Medulla oblongata (tissue), 1 donor: Measurements from ENCODE around the gene EIF2A.
"Not testable (repeated sequence)": the region's sequence is repeated elsewhere in the genome, so short reads cannot be mapped to it uniquely, and the experiment has no call there.

Experiments used
- DNase-seq: peaks from one replicate; pipeline ENCODE4 v3.0.0-alpha.2; 2015; ENCODE audit errors: extremely low spot score

Gene EIF2A

DNA sequence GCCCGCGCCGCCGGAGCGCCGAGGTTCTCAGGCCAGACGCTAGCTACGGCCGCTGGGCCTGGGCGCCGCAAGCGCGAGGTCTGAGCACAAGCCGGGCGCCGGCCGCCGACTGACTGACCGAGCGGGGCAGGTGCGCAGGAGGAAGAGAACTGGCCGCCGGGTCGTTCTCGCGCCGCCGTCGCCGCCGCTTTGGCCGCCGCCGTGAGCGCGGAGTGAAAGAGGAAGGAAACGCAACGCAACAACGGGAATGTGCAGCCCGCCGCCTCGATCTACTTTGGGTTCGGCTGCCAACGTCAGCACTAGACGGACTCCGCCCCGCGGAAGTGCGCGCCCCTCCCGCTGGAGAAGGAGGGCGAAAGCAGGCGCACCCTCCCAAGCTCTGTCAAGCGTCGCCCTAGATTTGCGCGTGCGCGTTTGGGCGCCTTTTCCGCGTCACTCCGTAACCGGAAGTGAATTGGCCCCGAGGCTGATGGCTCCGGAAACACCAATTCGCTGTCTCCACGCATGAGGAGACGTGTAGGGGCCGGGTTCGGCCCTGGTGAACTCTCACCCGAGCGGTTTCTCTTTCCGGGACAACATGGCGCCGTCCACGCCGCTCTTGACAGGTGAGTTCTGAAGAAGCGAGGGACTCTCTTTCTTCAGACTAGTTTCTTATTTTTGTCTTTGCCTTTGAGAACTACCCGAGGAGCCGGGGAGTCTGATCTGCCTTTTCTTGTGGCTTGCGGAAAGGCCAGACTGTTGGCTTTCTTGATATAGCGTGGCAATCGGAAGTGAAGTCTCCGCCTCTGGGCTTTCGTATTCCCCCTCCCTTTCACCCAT is at the start of gene EIF2A, which contains the start of gene SERP1:
TSS of gene EIF2A (plus strand) at position 562 of the 819 bp plus-strand sequence. CDS start at position 578, 16 bp downstream.
TSS of gene SERP1 (minus strand) at position 271 of the 819 bp plus-strand sequence. CDS start 361 bp downstream, outside the sequence.
- peak; percentile 100 for DNase-seq

DNA sequence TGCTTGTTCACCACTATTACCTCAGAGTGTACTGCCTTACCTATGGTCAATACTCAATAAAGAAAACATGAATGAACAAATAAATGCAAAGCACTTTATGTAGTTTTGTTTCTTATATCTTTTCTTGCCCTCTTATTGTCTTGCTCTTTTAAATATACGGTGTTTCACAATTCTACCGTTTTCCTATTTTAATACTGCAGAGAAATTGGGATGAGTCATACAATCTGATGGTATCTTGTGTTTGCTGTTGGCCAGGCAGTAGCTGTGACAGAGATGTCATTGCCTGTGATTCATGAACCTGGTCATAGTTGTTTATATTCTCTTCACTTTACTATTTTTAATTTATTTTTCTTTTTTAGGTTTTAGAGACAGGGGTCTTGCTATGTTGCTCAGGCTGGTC is 48.6 kb upstream of the EIF2A start:
- DNase-seq: no peak

DNA sequence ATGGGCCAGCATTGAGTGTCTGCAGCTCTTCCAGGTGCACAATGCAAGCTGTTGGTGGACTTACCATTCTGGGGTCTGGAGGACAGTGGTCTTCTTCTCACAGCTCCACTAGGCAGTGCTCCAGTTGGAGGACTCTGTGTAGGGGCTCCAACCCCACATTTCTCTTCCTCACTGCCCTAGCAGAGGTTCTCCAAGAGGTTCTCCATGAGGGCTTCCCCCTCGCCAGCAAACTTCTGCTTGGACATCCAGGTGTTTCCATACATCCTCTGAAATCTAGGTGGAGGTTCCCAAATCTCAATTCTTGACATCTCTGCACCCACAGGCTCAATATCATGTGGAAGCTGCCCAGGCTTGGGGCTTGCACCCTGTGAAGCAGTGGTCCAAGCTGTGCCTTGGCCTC is 45.6 kb upstream of the EIF2A start:
- not testable (repeated sequence) for DNase-seq

DNA sequence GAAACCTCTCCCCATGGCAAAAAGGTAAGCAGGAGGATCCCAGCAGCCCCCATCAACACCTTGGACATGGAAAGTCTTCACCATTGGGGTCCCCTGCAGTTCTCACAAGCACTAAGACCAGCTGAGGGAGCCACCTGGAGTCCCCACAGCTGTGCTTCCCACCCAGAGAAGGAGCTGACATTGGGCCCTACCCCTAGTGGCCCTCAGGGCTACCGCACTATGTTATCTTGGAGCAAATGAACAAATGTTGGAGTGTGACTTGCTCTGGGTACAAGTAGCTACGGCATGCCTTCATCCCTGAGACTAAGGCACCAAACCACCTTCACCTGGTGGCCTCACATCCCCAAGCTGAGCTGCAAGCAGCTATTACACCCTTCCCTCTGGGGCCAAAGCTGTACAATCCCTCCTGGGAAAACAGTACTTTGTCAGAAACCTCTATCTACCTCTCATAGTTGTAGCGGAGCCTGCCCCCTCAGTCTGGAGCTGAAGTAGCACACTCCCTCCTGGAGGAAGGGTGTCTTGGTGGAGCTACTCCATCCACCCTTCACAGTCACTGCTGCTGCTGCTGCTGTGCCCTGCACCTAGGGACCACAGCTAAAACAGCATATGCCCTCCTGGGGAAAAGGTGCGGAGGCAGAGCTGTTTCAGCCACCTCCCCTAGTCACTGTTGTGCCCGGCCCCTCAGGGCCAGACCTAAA is 43.0 kb upstream of the EIF2A start:
- DNase-seq: no peak

GRCh38 chr3:150504483-150504882 is 42.1 kb upstream of the EIF2A start:
- DNase-seq: no peak

DNA sequence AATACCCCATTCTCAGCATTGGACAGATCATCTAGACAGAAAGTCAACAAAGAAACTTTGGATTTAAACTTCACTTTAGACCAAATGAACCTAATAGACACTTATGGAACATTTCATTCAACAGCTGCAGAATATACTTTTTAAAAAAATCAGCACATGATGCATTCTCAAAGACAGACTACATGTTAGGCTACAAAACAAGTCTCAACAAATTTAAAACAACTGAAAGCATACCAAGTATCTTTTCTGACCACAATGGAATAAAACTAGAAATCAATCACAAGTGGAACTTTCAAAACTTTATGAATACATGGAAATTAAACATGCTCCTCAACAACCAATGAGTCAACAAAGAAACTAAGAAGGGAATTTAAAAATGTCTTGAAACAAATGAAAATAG is 38.2 kb upstream of the EIF2A start:
- DNase-seq: no peak

DNA sequence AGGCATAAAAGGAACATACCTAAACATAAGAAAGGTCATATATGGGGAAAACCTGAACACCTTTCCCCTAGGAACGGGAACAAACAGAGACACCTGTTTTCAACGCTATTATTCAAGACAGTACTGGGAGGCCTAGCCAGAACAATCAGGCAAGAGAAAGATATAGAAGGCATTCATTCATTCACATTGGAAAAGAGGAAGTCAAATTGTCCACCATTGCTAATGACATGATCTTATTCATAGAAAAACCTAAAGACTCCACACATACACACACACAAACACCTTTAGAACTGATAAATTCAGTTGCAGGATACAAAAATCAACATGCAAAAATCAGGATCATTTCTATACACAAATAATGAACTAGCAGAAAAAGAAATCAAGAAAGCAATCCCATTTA is 36.8 kb upstream of the EIF2A start:
- no peak for DNase-seq

- DNase-seq: no peak
Observed at GRCh38 chr3:150511122-150511821, 35.3 kb upstream of the EIF2A start.

GRCh38 chr3:150515210-150515609 is 31.4 kb upstream of the EIF2A start:
- DNase-seq: no peak

GRCh38 chr3:150519026-150519425 is 27.6 kb upstream of the EIF2A start:
- DNase-seq: no peak

DNA sequence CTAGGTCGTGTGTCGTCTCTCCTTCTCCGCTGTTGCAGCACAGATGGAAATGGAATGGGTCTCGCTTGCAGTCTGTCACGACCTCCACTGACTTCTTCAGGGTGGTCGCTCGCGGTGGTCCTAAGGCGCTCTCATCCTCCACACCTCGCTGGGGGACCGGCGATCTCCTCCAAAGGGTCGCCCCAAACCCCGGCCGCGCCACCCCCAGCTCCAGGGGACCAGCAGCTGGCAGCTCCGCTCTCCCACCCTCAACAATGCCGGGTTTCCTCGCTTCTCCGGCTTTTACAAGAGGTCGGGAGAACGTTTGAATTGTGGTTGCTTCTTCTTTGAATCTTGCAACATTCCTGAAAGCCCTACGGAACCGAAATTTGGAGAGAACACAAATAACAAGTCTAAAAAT is 26.2 kb upstream of the EIF2A start:
- peak; percentile 21 for DNase-seq

DNA sequence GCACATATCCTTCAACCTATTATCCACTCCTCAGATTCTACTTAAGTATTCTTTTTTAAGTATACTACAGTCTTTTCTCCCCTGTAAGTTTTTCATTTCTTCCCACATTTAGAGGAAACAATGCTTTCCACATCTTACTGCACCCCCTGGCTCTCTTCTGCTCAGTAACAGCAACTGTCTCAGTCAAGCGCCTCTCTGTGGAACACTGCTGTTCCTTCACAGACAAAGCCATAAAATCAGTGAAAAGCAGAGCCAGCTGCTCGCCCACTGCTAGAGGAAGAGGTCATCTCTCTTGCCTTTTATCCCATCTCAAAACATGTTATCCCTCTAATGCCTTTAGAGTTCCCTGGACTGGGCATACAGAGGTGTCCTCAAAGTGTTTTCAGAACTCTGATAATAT is 25.1 kb upstream of the EIF2A start:
- peak; percentile 50 for DNase-seq

DNA sequence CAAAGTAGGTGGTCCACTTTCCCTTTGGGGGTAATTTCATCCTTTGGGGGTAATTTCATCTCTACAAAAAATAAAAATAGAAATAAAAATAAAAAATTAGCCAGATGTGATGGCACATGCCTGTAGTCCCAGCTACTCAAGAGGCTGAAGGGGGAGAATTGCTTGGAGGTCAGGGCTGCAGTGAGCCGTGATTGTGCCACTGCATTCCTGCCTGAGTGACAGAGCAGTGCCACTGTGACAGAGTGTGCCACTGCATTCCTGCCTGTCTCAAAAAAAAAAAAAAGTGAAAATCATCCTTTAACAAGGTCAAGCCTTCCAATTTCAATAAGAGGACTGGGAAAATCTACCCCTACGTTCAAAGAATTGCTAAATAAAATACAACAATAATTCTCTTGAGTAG is 23.0 kb upstream of the EIF2A start:
- DNase-seq: no peak

DNA sequence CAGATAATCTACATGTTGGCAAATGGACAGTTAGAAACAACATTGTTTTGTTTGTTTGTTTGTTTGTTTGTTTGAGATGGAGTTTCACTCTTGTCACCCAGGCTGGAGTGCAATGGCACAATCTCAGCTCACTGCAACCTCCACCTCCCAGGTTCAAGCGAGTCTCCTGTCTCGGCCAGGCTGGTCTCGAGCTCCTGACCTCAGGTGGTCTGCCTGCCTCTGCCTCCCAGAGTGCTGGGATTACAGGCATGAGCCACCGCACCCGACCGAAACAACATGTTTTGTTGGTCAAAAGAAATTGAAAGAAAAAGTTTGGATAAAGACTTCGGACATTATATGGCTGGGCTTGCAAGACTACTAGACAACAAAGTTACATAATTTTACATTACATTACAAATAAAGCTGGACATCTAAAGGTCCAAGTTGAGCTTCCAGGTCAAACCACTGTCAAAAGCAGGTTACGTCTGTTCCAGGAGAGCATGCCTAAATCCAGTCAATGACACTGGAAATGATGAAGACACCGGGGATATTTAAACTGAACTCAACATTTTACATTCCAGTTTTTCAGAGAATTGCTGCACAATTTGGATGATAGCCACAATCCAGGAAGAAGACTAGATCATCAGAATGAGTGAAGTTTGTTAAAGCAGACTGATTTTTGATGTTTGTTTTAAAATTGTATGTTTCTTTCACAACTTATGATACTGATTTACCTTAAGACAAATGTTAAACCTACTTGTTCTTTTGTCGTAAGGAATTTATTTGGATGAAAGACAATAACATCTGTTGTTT is 18.9 kb upstream of the EIF2A start:
- no peak for DNase-seq

- DNase-seq: no peak
Observed at GRCh38 chr3:150528354-150528797, 18.2 kb upstream of the EIF2A start.

- no peak for DNase-seq
Observed at GRCh38 chr3:150531775-150532174, 14.8 kb upstream of the EIF2A start.

DNA sequence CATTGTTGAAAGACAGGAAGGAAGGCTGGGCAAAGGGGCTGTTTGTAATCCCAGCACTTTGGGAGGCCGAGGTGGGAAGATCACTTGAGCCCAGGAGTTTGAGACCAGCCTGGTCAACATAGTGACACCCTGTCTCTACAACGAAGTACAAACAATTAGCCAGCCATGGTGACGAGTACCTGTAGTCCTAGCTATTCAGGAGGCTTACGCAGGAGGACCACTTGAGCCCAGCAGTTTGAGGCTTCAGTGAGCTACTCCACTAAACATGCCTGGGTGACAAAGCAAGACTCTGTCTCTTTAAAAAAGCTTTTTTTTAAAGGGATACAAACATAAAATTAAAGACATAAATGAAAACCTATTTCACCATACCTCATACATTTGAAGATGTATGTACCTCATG is 11.4 kb upstream of the EIF2A start:
- DNase-seq: no peak

DNA sequence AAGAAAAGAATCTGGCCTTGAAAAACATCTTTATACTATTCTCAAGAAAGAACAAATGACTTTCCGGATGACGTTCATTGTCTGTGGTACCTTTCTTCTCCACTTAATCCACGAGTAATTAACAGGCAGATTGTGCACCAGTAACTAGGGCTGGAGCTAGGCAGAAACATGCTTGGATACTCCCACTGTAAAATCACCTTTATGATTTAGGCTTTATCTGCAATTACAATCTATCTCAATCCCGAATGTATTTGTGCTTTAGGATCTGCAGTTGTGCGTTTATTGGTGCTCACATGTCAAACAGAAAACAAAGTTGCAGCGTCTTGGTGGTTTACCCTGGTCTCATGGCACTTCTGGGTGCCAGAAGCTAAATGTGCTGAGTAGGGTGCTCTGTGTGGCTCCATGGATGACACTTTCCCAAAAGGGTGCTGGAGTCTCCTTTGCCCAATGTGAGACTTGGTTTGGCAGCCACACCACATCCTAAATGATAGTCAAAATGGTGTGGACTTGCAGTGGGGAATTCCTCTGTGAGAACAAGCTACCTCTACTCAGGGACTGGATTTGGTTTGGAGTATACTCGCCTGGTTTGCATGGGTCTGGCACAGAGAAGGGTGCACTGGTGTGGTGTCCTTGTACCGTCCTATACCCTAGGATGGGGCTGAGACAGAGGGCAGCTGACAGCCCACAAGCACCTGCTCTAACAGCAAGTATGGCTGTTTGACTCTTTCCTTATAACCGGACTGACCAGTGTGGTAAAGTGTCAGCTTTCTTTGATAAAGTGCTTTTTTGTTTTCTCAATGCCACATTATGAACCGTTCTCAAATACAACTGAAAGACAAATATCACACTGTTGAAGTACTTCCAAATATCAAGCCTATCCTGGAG is 8.0 kb upstream of the EIF2A start:
- no peak for DNase-seq

GRCh38 chr3:150540297-150540696 is 6.3 kb upstream of the EIF2A start:
- DNase-seq: no peak

DNA sequence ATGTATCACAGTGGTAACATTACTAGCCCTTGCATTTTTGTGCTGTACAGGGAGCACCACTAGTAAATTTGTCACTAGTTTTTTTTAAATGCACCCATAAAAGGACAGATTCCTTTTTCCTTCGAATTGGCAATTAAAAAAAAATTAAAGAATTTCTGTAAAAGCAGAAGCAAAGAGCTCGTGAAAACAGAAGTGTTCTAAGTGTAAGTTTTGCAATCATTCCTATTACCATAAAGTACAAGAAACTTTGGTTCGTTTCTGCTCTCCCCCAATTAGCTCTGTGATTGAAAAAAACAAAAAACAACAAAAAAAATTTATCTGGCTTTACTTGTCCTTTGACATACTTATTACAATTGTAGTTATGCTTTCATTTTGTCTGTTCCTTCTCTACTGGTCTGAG is 5.6 kb upstream of the EIF2A start:
- DNase-seq: no peak

- DNase-seq: no peak
Observed at GRCh38 chr3:150543128-150543527, 3.5 kb upstream of the EIF2A start.
